Chondrocyte (in vitro differentiated cells): ENCODE results near the gene HIBADH. TPM values are rescaled to one million over a fixed set of nuclear protein-coding genes. Genes with fewer than 3 reads are reported as not detected.

Experiments
- DNase-seq: peaks from one replicate; pipeline ENCODE4 v3.0.0; 2021; ENCODE audit warnings: mixed read lengths, low spot score
- H3K27ac Mint-ChIP-seq: one replicate; pipeline ENCODE4 v1.8.0; 2021; ENCODE audit warnings: mild to moderate bottlenecking, moderate library complexity, mixed read lengths; ENCODE audit not compliant: unreplicated experiment
- H3K27me3 Mint-ChIP-seq: 2 replicates; pipeline ENCODE4 v1.8.0; 2021; ENCODE audit warnings: low read depth, mixed read lengths
- H3K36me3 Mint-ChIP-seq: 2 replicates; pipeline ENCODE4 v1.8.0; 2021; ENCODE audit warnings: low read depth, mixed read lengths
- H3K4me1 Mint-ChIP-seq: 2 replicates; pipeline ENCODE4 v1.8.0; 2021; ENCODE audit warnings: low read depth, mild to moderate bottlenecking, mixed read lengths
- H3K4me3 Mint-ChIP-seq: one replicate; pipeline ENCODE4 v1.8.0; 2021; ENCODE audit warnings: mild to moderate bottlenecking, moderate library complexity, mixed read lengths; ENCODE audit not compliant: unreplicated experiment
- H3K9me3 Mint-ChIP-seq: 2 replicates; pipeline ENCODE4 v1.8.0; 2021; ENCODE audit warnings: low read depth, mixed read lengths
- CTCF ChIP-seq: fragments of 200-600 bp; sonication (generic); IDR thresholded peaks from 2 replicates; pipeline ENCODE4 v1.5.0; 2021; ENCODE audit warnings: antibody characterized with exemption, mild to moderate bottlenecking, moderate library complexity
- total RNA-seq: library from RNA; stranded (reverse); gene quantifications from 3 replicates; pipeline ENCODE4 v1.2.1, GENCODE V29; 2021

HIBADH gene
- total RNA-seq, 1 donor from 2014 or later: 20.6 TPM

- Mint-ChIP-seq H3K27me3 (no peaks in the 10 kb centered on the region), H3K36me3 (no peaks in the 10 kb centered on the region)
Measured at GRCh38 chr7:27688646-27689045, 26.0 kb upstream of the HIBADH start.

GRCh38 chr7:27688056-27688455 lies 25.4 kb upstream of the HIBADH start:
- Mint-ChIP-seq H3K36me3 (no peaks in the 10 kb centered on the region), H3K27me3 (no peaks in the 10 kb centered on the region), H3K4me3 (no peak overlapping the region), H3K27ac (no peak overlapping the region), H3K9me3 (peaks cover 7% of the 10 kb centered on the region), H3K4me1 (no peaks in the 10 kb centered on the region)
- TF ChIP-seq CTCF: no peak
- DNase-seq: no peak

More at GRCh38 chr7:27688646-27689045, 26.0 kb upstream of the HIBADH start:
- Mint-ChIP-seq H3K27ac (no peak overlapping the region), H3K4me1 (no peaks in the 10 kb centered on the region), H3K4me3 (no peak overlapping the region), H3K9me3 (peaks cover 7% of the 10 kb centered on the region)
- TF ChIP-seq CTCF: no peak
- no peak for DNase-seq

GRCh38 chr7:27686315-27686714 lies 23.6 kb upstream of the HIBADH start:
- Mint-ChIP-seq H3K4me3 (no peak overlapping the region), H3K27me3 (no peaks in the 10 kb centered on the region), H3K9me3 (peaks cover 7% of the 10 kb centered on the region), H3K27ac (no peak overlapping the region), H3K4me1 (no peaks in the 10 kb centered on the region), H3K36me3 (no peaks in the 10 kb centered on the region)
- no peak for TF ChIP-seq CTCF
- no peak for DNase-seq

GRCh38 chr7:27685893-27686292 lies 23.2 kb upstream of the HIBADH start:
- H3K36me3 Mint-ChIP-seq: no peaks in the 10 kb centered on the region
- peaks cover 7% of the 10 kb centered on the region for H3K9me3 Mint-ChIP-seq
- no peak for DNase-seq
- no peak for TF ChIP-seq CTCF
- no peaks in the 10 kb centered on the region for H3K4me1 Mint-ChIP-seq
- no peak overlapping the region for H3K27ac Mint-ChIP-seq
- no peak overlapping the region for H3K4me3 Mint-ChIP-seq
- no peaks in the 10 kb centered on the region for H3K27me3 Mint-ChIP-seq

GRCh38 chr7:27685209-27685608 lies 22.5 kb upstream of the HIBADH start:
- no peak for DNase-seq
- Mint-ChIP-seq H3K36me3 (no peaks in the 10 kb centered on the region), H3K4me3 (no peak overlapping the region), H3K4me1 (no peaks in the 10 kb centered on the region), H3K27ac (no peak overlapping the region), H3K27me3 (no peaks in the 10 kb centered on the region), H3K9me3 (peaks cover 7% of the 10 kb centered on the region)
- no peak for TF ChIP-seq CTCF
